ENCODE measurements around the gene SND1.

Gene SND1

DNA sequence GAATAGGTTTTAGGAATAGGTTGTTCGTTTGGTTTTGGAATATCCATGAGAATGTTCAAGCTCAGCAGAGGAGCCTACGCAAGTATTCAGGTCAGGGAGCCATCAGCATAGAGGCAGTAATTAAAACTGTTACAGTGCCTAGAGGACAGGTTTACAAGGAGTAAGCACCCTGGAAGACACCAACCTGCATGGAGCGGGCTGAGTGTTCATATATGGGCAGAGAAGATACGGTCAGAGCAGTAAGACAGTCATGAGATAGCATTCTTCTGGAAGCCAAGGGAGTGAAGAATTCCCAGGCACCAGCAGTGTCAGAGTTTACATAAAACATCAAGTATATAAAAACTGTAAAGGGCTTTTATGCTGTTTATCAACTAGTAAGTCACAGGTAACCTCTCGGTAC, 282.7 kb downstream of the SND1 start:
- DNase-seq, result no peak
- 97% methylated on average over 3 of the region's 5 CpGs for WGBS (ENCODE audit: insufficient coverage)
- Histone ChIP-seq H3K27me3 (replicated peaks in 2 of 5; ENCODE audit: control insufficient read depth in 4 of 5, insufficient read depth in 5 of 5, low read length in 4 of 5) (no peaks in the 10 kb centered on the region), H3K4me3 (ENCODE audit: control insufficient read depth in 1 of 7, extremely low read depth in 1 of 7, insufficient read depth in 4 of 7, low read depth in 2 of 7, low read length in 6 of 7) (no peak overlapping the region), H3K27ac (ENCODE audit: insufficient read depth in 1 of 2, low read depth in 1 of 2, low read length in 2 of 2, poor library complexity in 1 of 2, severe bottlenecking in 2 of 2) (no peak overlapping the region), H3K36me3 (ENCODE audit: control insufficient read depth in 4 of 4, insufficient read depth in 4 of 4, low read length in 3 of 4) (peaks cover 8 to 52% (median 21%) of the 10 kb centered on the region in 4 experiments), H3K4me1 (ENCODE audit: control extremely low read depth in 1 of 4, control insufficient read depth in 4 of 4, insufficient read depth in 4 of 4, low read length in 3 of 4) (no peaks in the 10 kb centered on the region), H3K9me3 (ENCODE audit: control extremely low read depth in 1 of 5, control insufficient read depth in 4 of 5, insufficient read depth in 2 of 5, low read depth in 1 of 5, low read length in 4 of 5) (peaks cover 0 to 15% (median 7%) of the 10 kb centered on the region in 5 experiments)
- CTCF ChIA-PET, result interaction anchor here (1.0 kb wide), 1 partner anchor 112 kb away, joined by 3 read pairs; no protein-coding TSS in a partner anchor
- POLR2A ChIA-PET, result no interaction called here

DNA sequence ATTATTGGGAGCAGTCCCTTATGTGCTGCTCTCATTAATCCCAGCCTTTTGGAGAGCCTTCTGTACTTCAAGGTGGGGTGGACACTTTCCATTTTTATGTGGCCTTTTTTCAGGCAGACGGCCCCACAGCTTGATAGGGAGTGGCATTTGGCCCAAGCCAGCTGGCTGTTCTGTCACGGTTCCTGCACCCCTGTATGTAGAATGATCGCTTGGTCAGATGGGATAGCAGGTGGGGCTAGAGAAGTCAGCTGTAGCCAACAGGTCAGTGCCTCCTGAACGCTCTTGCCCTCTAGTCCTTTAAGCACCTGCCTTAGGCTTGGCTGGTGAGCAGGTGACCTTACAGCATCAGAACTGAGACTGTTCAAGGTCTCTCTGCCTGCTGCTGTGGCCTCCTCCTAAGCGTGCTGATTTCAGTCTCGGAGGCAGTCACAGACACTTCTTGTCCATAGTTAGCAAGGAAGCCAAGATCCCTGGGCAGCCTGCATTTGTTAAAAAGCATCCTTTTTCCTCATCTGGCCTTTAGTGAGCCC, 283.9 kb downstream of the SND1 start:
- Histone ChIP-seq H3K27me3 (replicated peaks in 2 of 5; ENCODE audit: control insufficient read depth in 4 of 5, insufficient read depth in 5 of 5, low read length in 4 of 5) (no peaks in the 10 kb centered on the region), H3K27ac (ENCODE audit: insufficient read depth in 1 of 2, low read depth in 1 of 2, low read length in 2 of 2, poor library complexity in 1 of 2, severe bottlenecking in 2 of 2) (no peak overlapping the region), H3K36me3 (ENCODE audit: control insufficient read depth in 4 of 4, insufficient read depth in 4 of 4, low read length in 3 of 4) (peaks cover 6 to 45% (median 13%) of the 10 kb centered on the region in 4 experiments), H3K4me3 (ENCODE audit: control insufficient read depth in 1 of 7, extremely low read depth in 1 of 7, insufficient read depth in 4 of 7, low read depth in 2 of 7, low read length in 6 of 7) (no peak overlapping the region), H3K4me1 (ENCODE audit: control extremely low read depth in 1 of 4, control insufficient read depth in 4 of 4, insufficient read depth in 4 of 4, low read length in 3 of 4) (no peaks in the 10 kb centered on the region), H3K9me3 (ENCODE audit: control extremely low read depth in 1 of 5, control insufficient read depth in 4 of 5, insufficient read depth in 2 of 5, low read depth in 1 of 5, low read length in 4 of 5) (peaks cover 0 to 12% (median 7%) of the 10 kb centered on the region in 5 experiments)
- DNase-seq, result no peak
- WGBS (ENCODE audit: insufficient coverage), result 97% methylated on average over 6 of the region's 6 CpGs
- CTCF ChIA-PET, result no interaction called here
- POLR2A ChIA-PET, result no interaction called here

DNA sequence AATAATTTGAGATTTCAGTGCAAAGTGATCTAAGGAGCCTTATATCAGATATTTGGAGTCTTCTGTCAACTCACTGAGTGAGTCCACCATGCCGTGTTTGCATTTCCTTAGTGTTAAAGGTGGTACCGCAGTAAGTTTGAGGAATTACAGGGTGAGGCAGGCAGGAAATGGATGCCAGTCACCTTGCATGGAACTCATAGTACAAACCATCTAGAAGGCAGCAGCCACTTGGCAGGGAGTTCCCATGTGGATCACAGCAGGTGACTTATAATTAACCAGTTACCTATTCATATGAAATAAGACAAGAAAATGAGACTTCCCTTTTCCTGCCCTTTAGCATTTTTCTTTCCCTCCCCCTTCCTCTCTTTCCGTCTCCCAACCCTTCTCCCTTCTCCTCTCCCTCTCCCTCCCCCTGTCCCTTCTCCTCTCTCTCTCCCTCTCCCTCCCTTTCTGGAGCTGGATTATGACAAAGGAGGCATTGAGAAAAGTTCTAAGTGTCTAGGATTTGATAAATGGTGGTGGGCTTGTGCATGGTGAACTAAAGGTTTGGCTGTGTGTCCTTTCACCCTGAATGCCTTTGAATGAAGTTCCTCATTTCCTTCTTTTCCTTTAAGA, 285.2 kb downstream of the SND1 start:
- WGBS (ENCODE audit: insufficient coverage), result 94% methylated on average over 2 of the region's 3 CpGs
- Histone ChIP-seq H3K4me1 (ENCODE audit: control extremely low read depth in 1 of 4, control insufficient read depth in 4 of 4, insufficient read depth in 4 of 4, low read length in 3 of 4) (no peaks in the 10 kb centered on the region), H3K4me3 (ENCODE audit: control insufficient read depth in 1 of 7, extremely low read depth in 1 of 7, insufficient read depth in 4 of 7, low read depth in 2 of 7, low read length in 6 of 7) (no peak overlapping the region), H3K9me3 (ENCODE audit: control extremely low read depth in 1 of 5, control insufficient read depth in 4 of 5, insufficient read depth in 2 of 5, low read depth in 1 of 5, low read length in 4 of 5) (no peaks in the 10 kb centered on the region), H3K36me3 (ENCODE audit: control insufficient read depth in 4 of 4, insufficient read depth in 4 of 4, low read length in 3 of 4) (peaks cover 0 to 32% (median 5%) of the 10 kb centered on the region in 4 experiments), H3K27me3 (replicated peaks in 2 of 5; ENCODE audit: control insufficient read depth in 4 of 5, insufficient read depth in 5 of 5, low read length in 4 of 5) (no peaks in the 10 kb centered on the region), H3K27ac (ENCODE audit: insufficient read depth in 1 of 2, low read depth in 1 of 2, low read length in 2 of 2, poor library complexity in 1 of 2, severe bottlenecking in 2 of 2) (no peak overlapping the region)
- DNase-seq, result no peak
- POLR2A ChIA-PET, result no interaction called here
- CTCF ChIA-PET, result interaction anchor here (0.7 kb wide), 1 partner anchor 26 kb away, joined by 3 read pairs; no protein-coding TSS in a partner anchor

DNA sequence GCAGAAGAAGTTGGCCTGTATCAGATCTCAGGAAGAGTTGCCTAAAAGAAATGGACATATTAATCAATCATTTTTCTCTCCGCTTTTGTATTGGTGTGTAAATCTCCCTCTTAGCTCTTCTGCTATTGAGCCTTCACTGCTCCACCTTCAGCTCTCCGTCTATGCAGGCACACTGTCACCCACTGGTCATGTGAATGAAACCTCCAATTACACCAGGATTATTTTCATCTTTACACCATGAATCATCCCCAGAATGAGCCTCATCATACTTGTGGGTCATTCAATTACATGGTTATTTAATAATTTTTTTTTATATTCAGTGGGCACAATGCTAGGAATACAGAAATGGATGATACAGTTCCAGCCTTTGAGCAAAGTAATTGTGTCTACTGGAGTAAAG, 286.6 kb downstream of the SND1 start:
- POLR2A ChIA-PET, result no interaction called here
- no peak for DNase-seq

DNA sequence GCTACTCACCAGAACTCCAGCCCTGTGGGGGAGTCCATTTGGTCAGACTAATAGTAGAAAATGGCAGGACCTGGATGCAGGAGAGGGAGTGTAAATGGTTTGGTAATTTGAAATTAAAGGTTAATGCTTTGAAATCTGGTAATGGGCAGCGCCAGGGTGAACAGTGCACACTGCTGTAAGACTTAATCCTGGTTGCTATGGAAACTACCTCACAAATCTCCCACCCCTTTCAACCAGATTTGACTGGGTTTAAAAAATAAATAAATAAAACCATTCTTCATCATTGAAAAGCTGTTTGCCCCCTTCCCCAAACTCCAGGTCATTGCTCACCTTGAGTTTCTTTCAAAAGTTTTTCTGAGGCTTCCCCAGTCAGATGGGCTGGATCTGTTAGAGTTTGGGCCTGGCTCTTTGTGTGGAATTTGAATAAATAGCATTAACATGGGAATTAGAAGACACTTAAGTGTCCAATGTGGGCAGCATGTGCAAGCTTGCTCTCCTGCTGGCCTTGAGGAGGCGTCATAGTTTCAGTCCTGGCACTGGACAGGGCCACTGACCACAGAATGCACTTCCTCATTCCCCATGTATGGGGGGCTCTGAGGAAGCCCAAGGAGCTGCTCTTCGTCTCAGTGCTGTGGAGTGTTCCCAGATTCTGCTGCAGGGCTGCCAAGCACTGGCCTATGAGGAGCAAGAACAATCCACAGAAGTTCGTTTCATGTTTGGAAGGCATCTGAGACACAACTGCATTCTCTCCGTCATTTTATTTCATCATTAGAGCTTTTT, 288.6 kb downstream of the SND1 start:
- ChIA-PET POLR2A (no interaction called here), CTCF (interaction anchor here (0.7 to 2.1 kb wide), 4 partner anchors 13 to 382 kb away, joined by 3 to 5 read pairs (median 3); no protein-coding TSS in a partner anchor)
- Histone ChIP-seq H3K4me1 (ENCODE audit: control extremely low read depth in 1 of 4, control insufficient read depth in 4 of 4, insufficient read depth in 4 of 4, low read length in 3 of 4) (no peaks in the 10 kb centered on the region), H3K36me3 (ENCODE audit: control insufficient read depth in 4 of 4, insufficient read depth in 4 of 4, low read length in 3 of 4) (peaks cover 9 to 29% (median 11%) of the 10 kb centered on the region in 4 experiments), H3K27ac (ENCODE audit: insufficient read depth in 1 of 2, low read depth in 1 of 2, low read length in 2 of 2, poor library complexity in 1 of 2, severe bottlenecking in 2 of 2) (no peak overlapping the region), H3K4me3 (ENCODE audit: control insufficient read depth in 1 of 7, extremely low read depth in 1 of 7, insufficient read depth in 4 of 7, low read depth in 2 of 7, low read length in 6 of 7) (no peak overlapping the region), H3K27me3 (replicated peaks in 2 of 5; ENCODE audit: control insufficient read depth in 4 of 5, insufficient read depth in 5 of 5, low read length in 4 of 5) (no peaks in the 10 kb centered on the region), H3K9me3 (ENCODE audit: control extremely low read depth in 1 of 5, control insufficient read depth in 4 of 5, insufficient read depth in 2 of 5, low read depth in 1 of 5, low read length in 4 of 5) (no peaks in the 10 kb centered on the region)
- DNase-seq, result no peak
- 100% methylated on average over 4 of the region's 5 CpGs for WGBS (ENCODE audit: insufficient coverage)

More for the DNA sequence above, 286.6 kb downstream of the SND1 start:
- no peak overlapping the region for H3K4me3 ChIP-seq (ENCODE audit: control insufficient read depth in 1 of 7, extremely low read depth in 1 of 7, insufficient read depth in 4 of 7, low read depth in 2 of 7, low read length in 6 of 7)
- H3K4me1 ChIP-seq (ENCODE audit: control extremely low read depth in 1 of 4, control insufficient read depth in 4 of 4, insufficient read depth in 4 of 4, low read length in 3 of 4), result no peaks in the 10 kb centered on the region
- no peaks in the 10 kb centered on the region for H3K27me3 ChIP-seq (replicated peaks in 2 of 5; ENCODE audit: control insufficient read depth in 4 of 5, insufficient read depth in 5 of 5, low read length in 4 of 5)
- H3K9me3 ChIP-seq (ENCODE audit: control extremely low read depth in 1 of 5, control insufficient read depth in 4 of 5, insufficient read depth in 2 of 5, low read depth in 1 of 5, low read length in 4 of 5), result no peaks in the 10 kb centered on the region
- H3K36me3 ChIP-seq (ENCODE audit: control insufficient read depth in 4 of 4, insufficient read depth in 4 of 4, low read length in 3 of 4), result peaks cover 3 to 28% (median 8%) of the 10 kb centered on the region in 4 experiments
- no peak overlapping the region for H3K27ac ChIP-seq (ENCODE audit: insufficient read depth in 1 of 2, low read depth in 1 of 2, low read length in 2 of 2, poor library complexity in 1 of 2, severe bottlenecking in 2 of 2)
- 83% methylated on average over 1 of the region's 2 CpGs for WGBS (ENCODE audit: insufficient coverage)
- CTCF ChIA-PET, result no interaction called here

DNA sequence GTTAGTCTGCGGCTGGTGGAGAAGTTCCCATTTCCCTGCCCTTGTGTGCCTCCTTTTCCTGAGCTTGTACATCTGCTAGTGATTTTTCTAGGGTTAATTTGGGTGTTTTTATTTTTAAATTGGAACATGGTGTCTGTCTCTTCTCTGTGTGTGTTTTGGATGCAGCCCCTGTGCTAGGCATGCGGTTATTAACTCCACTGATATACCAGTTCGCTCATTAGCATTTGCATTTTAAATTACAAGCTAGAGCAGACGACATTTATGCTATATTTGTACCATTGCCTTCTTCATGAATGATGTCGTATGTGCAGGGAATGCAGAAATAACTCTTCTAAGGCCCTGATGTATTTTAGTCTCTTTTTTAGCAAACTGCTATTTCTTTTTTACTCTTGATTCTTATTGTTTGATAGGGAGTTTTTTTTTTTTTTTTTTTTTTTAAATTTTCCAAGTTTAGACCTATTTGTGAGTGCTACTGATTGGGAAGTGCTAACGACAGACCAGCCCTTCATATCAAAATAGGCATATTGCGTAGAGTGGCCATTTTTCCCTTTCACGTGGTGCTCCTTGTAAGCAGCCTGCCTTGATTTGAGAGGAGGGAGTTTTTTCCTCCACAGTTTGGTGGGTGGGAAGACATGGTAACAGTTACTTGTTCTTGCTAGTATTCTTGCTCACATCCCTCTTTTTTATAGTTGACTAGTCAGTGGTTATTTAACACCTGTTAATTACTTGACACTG, 289.6 kb downstream of the SND1 start:
- no peak for DNase-seq
- Histone ChIP-seq H3K9me3 (ENCODE audit: control extremely low read depth in 1 of 5, control insufficient read depth in 4 of 5, insufficient read depth in 2 of 5, low read depth in 1 of 5, low read length in 4 of 5) (no peaks in the 10 kb centered on the region), H3K4me3 (ENCODE audit: control insufficient read depth in 1 of 7, extremely low read depth in 1 of 7, insufficient read depth in 4 of 7, low read depth in 2 of 7, low read length in 6 of 7) (no peak overlapping the region), H3K36me3 (ENCODE audit: control insufficient read depth in 4 of 4, insufficient read depth in 4 of 4, low read length in 3 of 4) (peaks cover 9 to 24% (median 11%) of the 10 kb centered on the region in 4 experiments), H3K4me1 (ENCODE audit: control extremely low read depth in 1 of 4, control insufficient read depth in 4 of 4, insufficient read depth in 4 of 4, low read length in 3 of 4) (peaks cover 0 to 2% (median 1%) of the 10 kb centered on the region in 4 experiments), H3K27me3 (replicated peaks in 2 of 5; ENCODE audit: control insufficient read depth in 4 of 5, insufficient read depth in 5 of 5, low read length in 4 of 5) (no peaks in the 10 kb centered on the region), H3K27ac (ENCODE audit: insufficient read depth in 1 of 2, low read depth in 1 of 2, low read length in 2 of 2, poor library complexity in 1 of 2, severe bottlenecking in 2 of 2) (no peak overlapping the region)
- POLR2A ChIA-PET, result no interaction called here
- CTCF ChIA-PET, result interaction anchor here (1.0 to 2.1 kb wide), 4 partner anchors 14 to 267 kb away, joined by 3 to 5 read pairs (median 3); no protein-coding TSS in a partner anchor
- 96% methylated on average over 4 of the region's 8 CpGs for WGBS (ENCODE audit: insufficient coverage)

All from common myeloid progenitor, CD34-positive (primary cell).